GM18519 (cell line): ENCODE results near the gene TRUB2.

Experiments used
- ATAC-seq: cut with Tn5 transposase; IDR thresholded peaks from one replicate; pipeline ENCODE4 v1.9.1; 2021; ENCODE audit warnings: mild to moderate bottlenecking, moderate library complexity; ENCODE audit not compliant: unreplicated experiment, low FRiP score

TRUB2 gene, protein sequence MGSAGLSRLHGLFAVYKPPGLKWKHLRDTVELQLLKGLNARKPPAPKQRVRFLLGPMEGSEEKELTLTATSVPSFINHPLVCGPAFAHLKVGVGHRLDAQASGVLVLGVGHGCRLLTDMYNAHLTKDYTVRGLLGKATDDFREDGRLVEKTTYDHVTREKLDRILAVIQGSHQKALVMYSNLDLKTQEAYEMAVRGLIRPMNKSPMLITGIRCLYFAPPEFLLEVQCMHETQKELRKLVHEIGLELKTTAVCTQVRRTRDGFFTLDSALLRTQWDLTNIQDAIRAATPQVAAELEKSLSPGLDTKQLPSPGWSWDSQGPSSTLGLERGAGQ

DNA sequence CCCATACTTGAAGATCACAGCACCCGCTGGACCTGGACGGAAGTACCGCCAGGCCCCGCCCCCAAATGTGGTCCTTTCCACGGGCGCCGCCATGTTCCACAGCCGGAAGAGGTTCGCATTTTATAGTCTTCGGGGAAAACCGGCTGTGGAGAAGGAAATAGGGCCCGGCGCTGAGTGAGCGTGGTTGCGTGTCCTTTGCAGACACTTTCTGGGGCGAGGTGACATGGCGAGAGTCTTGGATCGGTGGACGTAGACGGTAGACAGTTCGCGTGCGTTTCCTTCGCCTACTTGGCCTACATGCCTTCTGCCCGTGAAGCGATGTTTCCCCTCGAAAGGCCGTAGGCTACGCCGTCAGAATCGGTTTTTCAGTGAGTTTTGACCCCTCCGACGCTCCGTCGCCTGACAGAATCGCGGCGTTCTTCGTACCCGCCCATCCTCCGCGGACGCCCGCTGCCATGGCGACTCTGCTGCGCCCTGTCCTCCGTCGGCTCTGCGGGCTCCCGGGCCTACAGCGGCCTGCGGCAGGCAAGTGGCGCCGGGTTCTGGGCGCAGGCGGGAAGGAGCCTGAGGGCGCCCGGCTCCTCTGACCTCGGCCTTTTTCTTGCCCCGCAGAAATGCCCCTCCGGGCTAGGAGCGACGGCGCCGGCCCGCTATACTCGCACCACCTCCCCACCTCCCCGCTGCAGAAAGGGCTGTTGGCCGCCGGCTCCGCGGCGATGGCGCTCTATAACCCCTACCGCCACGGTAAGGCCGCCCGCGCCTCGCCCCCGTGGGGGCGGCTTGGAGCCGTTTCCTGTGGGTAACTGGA is at the start of gene TRUB2, which contains the start of gene COQ4:
TRUB2 (minus strand) TSS at position 44 of the 808 bp plus-strand sequence; CDS start at position 5, 39 bp downstream.
COQ4 (plus strand) TSS at position 436 of the 808 bp plus-strand sequence; CDS start at position 456, 20 bp downstream.
- peak; percentile 53 for ATAC-seq

DNA sequence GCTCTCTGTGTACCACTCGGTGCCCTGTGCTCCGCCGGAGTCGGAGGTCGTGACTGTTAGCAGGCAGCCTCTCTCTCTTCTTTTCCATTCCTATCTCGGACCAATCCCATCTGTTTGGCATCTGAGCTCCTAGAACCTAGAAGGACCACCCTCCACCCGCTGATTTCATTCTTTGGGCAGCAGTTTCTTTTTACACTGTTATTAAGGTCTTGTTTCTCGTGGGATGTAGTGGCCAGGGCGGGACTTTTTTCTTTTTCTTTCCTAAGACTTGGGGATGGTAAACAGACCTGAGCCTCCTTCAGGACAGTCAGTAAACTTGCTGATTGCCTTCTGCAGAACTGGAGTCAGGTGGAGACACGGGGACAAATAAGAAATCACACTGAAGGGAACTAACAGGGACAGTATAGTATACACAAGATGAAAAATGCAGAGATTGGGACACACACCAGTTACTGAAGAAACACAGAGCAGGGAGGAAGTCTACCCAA is 49.4 kb upstream of the TRUB2 start:
- no peak for ATAC-seq

DNA sequence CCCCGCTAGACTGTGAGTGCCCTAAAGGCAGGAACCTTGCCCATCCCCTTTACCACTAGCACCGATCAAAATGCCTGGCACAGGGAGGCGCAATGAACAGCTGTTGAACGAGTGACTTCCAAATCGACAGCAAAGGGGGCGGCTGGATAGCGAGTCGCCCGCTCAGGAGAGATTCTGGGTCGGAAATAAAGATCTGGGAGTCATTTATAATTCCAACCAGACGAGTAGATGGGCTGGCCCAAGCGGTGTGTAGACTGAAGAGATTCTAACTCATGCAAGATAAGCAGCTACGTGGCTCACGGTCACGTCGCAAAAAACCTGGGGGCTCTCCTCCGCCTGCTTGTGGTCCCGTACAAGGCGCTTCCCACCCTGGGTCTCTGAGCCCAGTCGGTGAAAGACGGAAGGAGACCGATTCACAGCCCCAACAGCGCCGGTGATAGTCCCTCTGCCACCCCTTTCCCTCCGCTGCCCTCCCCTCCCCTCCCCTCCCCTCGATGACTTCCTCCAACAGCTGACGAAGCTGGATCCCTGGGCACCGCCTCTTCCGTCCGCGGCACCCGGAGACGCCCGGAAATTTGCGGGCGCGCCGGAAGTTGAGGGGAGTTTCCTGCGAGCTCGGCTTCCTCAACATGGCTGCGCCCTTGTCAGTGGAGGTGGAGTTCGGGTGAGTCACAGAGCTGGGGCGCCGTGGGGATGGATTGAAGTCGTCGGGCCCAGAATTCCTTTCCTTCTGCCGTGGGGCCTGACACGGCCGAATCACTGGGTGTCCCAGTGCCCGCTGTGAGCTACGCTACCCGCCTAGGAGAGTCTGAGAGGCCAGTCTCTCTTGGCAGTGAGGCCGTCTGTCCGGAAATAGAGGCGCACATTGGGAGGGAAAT is 48.7 kb upstream of the TRUB2 start, which contains the start of gene URM1:
URM1 (plus strand) TSS at position 623 of the 878 bp plus-strand sequence; CDS start at position 630, 7 bp downstream.
- peak; percentile 65 for ATAC-seq

DNA sequence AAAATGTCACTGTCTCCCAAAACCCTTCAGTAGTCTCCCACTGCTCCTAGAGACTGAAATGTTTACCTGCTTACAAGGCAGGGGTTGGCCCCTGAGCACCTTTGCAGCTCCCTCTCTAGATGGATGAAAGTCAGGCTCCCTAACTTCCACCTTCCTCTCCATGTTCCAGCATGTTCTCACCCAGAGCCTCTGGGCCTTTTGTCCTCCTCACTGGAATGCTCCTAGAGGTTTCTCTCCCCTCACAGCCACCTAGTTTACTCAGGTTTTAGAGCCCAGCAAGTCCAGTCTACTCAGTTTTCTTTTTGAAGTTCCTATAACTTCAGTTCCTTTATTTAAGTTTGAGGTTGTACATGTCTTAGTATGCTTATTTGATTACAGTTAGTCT is 48.1 kb upstream of the TRUB2 start:
- ATAC-seq: no peak

DNA sequence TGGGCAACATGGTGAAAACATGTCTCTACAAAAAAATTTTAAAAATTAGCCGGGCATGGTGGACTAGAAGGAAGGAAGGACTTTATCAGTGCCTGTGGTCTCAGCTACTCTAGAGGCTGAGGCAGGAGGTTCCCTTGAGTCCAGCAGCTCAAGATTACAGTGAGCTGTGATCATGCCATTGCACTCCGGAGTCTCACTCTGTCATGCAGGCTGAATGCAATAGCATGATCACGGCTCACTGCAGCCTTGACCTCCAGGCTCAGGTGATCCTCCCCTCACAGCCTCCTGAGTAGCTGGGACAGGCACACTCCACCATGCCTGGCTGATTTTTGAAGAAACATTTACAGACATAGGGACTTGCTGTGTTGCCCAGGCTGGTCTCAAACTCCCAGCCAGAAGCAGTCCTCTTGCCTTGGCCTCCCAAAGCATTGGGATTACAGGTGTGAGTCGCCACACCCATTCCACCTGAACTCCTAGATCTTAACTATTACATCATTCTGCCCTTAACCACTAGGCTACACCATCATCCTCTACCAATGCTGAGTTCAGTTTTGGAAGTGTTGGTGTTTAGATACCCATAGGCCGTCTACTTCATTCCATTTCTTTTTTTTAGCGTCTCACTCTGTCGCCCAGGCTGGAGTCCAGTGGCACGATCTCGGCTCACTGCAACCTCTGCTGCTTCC is 46.9 kb upstream of the TRUB2 start:
- no peak for ATAC-seq

DNA sequence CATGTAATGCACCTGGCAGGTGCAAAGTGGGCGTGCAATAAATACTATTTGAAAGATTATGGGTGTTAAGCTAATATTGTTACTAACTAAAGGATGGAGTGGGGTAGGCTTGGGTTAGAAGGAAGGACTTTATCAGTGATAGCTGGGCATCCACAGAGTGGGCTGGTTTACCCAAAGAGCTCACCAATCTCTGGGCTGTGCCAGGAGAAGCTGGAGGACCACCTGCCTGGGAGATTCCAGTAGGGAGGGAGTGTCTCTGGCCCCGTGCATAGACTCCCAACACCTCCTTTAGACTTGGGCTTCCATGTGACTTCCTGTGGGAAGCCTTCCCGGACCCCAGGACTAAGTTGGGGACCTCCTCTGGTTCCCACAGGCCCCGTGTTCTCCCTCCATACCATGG is 43.3 kb upstream of the TRUB2 start:
- no peak for ATAC-seq

DNA sequence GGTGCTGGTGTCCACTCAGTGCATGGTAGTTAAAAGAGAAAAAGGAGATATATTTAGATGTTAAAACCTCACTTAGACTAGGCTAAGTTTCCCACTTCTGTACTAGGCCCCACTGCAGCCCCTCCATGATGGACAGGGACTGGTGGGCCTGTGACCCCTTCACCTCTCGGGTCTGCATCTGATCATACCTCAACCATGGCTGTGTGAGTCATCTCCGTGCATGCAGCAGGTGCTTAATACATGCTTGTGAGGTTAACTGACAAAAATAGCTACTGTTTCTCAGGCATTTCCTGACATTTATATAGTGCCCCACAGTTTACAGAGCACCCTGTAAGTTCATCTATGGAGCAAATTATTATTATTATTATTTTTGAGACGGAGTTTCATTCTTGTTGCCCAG is 40.5 kb upstream of the TRUB2 start:
- ATAC-seq: no peak

DNA sequence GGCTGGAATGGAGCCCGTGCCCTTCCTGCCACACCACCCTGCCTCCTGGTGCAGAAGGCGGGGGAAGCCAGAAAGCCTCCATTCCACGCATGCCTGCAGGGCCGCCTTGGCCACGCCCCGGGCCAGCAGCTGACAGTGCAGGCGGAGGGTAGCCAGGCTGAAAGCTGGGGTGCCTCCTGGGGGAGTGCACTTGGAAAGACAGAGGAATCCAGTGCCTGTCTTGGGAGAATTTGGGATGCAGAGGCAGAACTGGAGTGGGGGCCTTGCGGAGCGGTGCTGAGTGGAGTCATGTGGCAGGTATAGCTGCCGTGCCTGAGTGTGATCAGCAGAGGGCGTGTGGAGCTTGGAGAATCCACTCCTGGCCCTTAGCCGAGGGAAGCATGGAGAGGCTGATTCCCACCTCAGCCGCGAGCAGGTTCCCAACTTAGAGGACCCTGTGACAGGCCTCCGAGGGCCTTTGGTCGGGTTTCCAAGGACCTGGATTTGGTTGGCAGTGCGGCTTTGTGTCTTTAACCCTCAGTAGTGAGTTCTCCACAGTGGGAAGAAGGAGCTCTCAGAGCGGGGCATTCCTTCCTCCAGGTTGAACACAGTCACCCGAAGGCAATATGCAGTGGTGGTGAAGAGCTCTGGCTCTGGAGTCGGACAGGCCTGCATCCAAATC is 39.9 kb upstream of the TRUB2 start:
- peak; percentile 50 for ATAC-seq

DNA sequence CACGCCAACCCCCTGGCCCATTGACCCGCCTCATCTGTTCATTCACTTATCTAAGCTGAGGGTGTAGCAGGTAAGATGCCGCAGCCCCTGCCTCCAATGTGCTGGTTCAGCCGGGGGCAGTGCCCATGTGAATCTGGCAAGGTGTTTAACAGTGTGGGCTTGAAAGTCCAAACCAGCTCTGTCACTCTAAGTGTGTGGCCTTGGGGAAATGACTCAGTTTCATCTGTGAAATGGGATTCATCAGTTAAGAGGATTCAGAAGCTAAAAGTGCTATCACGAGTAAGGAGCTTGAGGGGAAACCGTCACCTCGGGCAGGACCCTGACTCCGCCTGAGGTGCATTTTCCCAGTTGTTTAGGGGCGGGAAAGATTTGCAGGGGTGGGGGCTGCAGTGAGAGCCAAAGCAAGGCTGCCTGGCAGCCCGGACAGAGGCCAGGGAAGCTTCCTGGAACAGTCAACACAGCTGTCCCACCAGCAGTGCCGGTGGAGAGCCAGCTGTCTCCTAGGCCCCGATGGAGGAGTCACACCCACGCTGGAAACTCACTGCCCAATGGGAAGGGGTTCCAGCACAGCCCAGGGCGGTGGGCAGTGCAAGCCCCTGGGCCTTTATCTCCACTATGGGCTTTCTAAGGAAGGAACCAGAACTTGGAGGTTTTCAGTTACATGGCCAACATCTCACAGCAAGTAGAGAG is 39.2 kb upstream of the TRUB2 start:
- no peak for ATAC-seq

DNA sequence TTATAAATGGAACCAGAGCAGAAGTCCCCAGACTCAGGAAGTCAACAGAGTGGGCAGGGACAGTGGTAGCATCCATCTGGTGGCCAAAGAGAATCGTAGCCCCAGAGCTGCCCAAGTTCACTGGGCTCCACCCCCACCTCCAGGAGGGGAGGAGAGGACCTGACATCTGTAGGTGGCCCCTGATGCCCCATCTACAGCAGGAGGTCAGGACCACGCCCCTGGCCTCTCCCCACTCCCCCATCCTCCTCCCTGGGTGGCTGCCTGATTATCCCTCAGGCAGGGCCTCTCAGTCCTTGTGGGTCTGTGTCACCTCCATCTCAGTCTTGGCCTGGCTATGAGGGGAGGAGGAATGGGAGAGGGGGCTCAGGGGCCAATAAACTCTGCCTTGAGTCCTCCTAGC is 38.6 kb upstream of the TRUB2 start:
- no peak for ATAC-seq

DNA sequence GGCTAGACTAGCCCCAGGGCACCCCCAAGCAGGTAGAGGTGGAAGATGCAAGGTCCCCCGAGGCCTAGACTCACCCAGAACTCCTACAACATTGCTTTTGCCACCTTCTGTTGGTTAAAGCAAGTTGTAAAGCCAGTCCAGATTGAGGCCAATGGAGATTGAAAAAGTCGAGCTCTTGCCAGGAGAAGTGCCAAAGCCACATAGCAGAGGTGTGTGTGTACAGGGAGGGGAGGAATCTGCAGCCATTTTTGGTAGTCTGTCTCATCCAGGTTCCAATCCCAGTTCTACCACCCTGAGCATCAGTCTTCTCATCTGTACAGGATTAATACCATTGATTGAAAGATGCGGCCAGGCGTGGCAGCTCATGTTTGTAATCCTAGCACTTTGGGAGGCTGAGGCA is 36.6 kb upstream of the TRUB2 start:
- ATAC-seq: no peak

DNA sequence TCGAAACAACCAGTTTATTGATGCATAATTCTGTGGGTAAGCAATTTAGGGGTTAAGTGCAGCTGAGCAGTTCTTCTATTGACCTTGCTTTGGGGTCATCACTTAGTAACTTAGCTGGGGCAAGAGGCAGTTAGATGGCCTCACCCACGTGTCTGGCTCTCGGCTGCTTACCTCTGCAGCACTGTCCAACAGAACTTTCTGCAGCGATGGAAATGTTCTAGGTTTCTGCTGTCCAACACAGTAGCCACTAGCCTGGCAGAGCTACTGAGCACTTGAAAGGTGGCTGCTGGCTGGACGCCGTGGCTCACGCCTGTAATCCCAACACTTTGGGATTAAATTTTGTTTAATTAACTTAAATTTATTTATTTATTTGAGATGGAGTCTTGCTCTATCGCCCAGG is 35.8 kb upstream of the TRUB2 start:
- ATAC-seq: no peak

DNA sequence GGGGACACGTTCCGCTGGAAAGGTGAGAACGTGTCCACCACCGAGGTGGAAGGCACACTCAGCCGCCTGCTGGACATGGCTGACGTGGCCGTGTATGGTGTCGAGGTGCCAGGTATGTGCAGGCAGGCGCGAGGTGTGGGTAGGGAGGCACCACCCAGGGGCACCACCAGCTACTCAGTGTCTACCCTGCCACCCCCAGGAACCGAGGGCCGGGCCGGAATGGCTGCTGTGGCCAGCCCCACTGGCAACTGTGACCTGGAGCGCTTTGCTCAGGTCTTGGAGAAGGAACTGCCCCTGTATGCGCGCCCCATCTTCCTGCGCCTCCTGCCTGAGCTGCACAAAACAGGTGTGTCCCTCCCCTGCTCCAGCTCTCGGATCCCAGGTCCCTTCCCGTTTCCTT is 33.2 kb upstream of the TRUB2 start:
- no peak for ATAC-seq

DNA sequence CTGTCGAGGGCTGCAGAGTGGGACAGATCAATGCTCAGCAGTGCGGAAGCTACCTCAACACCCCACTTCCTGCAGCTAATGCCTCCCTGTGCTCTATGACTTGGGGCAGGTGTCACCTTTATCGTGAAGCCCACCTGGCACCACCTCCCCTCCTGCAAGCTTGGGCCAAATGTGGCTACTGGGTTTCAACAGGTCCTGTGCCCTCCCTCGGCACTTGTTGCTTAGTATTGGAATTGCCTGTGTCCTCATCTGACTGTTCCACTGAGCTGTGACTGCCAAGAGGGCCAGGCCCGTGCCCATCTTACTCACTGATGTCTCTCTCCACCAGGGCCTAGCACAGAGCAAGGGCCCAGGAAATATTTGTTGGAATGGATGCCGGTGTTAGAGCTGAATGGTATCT is 27.5 kb upstream of the TRUB2 start:
- no peak for ATAC-seq

DNA sequence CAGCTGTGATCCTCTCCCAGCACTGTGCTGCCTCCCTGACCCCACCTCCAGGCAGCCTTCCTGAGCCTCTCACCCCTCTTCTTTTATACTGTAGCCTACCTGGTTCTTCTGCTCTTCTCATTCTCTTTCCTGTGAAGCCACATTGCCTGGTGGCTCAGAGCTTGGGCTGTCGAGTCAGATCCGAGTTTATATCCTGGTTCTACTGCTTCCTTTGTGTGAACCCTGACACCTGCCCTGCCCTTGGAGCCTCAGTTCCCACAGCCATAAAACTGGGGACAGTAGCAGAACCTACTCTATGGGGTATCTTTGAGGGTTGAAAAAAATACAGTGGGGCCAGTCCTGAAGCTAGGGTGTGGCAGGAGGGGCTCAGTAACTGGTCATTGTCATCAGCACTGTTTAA is 26.9 kb upstream of the TRUB2 start:
- ATAC-seq: no peak

DNA sequence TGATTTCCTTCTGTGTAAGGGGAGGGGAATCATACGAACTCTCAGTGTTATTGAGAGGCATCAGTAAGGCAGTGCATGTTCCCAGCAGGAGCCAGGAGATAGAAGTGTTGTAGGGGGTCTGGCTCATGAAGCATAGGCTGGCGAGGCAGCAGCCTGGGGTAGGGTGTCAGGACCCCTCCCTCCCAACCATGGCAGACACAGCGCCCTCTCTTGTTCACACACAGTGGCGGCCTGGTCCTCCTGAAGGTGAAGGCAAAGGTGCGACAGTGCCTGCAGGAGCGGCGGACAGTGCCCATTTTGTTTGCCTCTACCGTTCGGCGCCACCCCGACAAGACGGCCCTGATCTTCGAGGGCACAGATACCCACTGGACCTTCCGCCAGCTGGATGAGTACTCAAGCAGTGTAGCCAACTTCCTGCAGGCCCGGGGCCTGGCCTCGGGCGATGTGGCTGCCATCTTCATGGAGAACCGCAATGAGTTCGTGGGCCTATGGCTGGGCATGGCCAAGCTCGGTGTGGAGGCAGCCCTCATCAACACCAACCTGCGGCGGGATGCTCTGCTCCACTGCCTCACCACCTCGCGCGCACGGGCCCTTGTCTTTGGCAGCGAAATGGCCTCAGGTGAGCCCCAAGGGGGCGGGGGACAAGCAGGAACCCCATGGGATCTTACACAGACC is 22.8 kb upstream of the TRUB2 start:
- no peak for ATAC-seq

DNA sequence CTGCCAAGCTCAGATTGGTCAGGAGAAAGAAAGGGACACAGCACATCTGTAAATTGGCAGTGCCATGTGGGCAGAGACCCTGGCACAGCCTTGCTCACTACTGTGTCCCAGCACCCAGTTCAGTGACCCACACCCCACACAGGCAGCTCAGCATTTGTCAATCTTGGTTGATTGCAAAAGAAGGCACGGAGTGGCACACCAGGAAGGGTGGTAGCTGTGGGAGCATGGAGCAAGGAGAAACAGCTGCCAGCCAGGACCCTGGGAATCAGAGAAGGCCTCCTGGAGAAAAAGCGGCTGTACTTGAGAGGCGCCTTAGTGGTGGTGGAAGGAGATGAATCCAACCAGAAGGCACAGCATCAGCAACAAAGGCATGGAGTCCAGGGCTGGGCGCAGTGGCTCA is 21.6 kb upstream of the TRUB2 start:
- ATAC-seq: no peak

DNA sequence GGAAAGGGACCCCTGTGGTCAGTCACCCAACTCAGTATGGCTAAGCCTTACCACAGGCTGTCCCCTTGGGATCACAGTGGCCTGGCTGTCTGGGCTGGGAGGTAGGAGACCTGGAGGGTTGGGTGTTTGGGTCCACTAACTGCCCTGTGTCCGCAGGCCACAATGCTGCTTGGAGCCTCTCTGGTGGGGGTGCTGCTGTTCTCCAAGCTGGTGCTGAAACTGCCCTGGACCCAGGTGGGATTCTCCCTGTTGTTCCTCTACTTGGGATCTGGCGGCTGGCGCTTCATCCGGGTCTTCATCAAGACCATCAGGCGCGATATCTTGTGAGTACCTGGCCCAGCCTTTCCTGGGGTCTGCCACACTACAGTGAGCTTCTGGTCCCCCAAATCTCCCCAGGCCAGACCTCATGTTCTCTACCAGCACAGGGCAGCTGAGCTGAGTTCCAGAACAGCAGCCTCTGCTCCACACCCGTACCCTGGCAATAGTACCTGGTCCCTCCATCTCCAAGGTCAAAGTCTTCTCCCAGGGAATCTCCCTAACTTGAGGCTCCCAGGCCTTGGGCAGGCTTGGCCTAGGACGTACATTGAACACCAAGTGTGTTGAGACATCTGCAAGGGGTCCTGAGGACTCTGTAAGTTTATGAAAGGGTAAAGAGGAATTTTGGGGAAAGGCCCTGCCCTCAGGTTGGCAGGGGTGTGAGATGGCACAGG is 20.9 kb upstream of the TRUB2 start:
- no peak for ATAC-seq
